Astrocyte (in vitro differentiated cells and primary cell): ENCODE data around the gene CMYA5.

Source experiments
- CTCF ChIP-seq: IDR thresholded peaks from 2 replicates; pipeline ENCODE4 v1.5.1; 2011; ENCODE audit warnings: low read depth, mild to moderate bottlenecking, inconsistent platforms, low read length, moderate library complexity; ENCODE audit not compliant: insufficient read depth
- EZH2 ChIP-seq: IDR thresholded peaks from 2 replicates; pipeline ENCODE4 v1.6.1; 2012; ENCODE audit warnings: mild to moderate bottlenecking, low read length, inconsistent platforms; ENCODE audit not compliant: insufficient read depth

DNA sequence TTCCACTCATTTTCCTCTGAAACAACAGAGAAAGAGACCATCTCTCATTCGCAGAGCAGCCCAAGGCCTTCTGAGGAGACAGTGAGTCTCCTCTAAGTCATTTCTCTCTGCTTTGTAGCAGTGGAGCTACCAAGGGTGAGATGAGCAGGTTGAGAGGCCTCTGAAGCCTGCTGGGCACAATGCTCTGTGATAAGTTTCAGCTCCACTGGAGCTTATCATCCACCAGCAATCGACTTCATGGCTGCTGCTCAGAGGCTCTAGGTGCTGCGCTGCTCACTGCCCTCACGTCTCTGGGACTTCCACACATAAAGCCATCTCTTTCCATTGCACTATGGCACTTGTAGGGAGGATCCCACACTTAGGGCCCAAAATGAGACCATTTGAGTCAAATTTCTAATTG lies 96.3 kb downstream of the CMYA5 start:
- TF ChIP-seq CTCF (no peak), EZH2 (no peak)
